Trophoblast cell (in vitro differentiated cells and primary cell): ENCODE measurements around the gene SH3BP5L.
A peak's percentile ranks its signal among the peaks of the same experiment; 100 is the strongest.

Experiments
- DNase-seq, 2 donors: peaks; one replicate each; pipeline ENCODE4 v3.0.0-alpha.2; 2016
- H2AFZ ChIP-seq: 2 replicates; pipeline ENCODE4 v1.6.1; 2013; ENCODE audit warnings: low read length, moderate library complexity, mild to moderate bottlenecking; ENCODE audit not compliant: insufficient read depth, poor library complexity
- H2AK5ac ChIP-seq: 2 replicates; pipeline ENCODE4 v1.6.1; 2013; ENCODE audit warnings: mild to moderate bottlenecking, low read length
- H2BK120ac ChIP-seq: 2 replicates; pipeline ENCODE4 v1.6.1; 2013; ENCODE audit warnings: low read length, mild to moderate bottlenecking, moderate library complexity; ENCODE audit not compliant: insufficient read depth, poor library complexity
- H2BK12ac ChIP-seq: 2 replicates; pipeline ENCODE4 v1.6.1; 2013; ENCODE audit warnings: mild to moderate bottlenecking, low read length, moderate library complexity
- H2BK5ac ChIP-seq: 2 replicates; pipeline ENCODE4 v1.6.1; 2013; ENCODE audit warnings: low read length, low read depth, moderate library complexity, mild to moderate bottlenecking; ENCODE audit not compliant: poor library complexity
- H3K14ac ChIP-seq: 2 replicates; pipeline ENCODE4 v1.6.1; 2013; ENCODE audit warnings: mild to moderate bottlenecking, low read length
- H3K18ac ChIP-seq: 2 replicates; pipeline ENCODE4 v1.6.1; 2013; ENCODE audit warnings: mild to moderate bottlenecking, low read length
- H3K23ac ChIP-seq: 2 replicates; pipeline ENCODE4 v1.6.1; 2013; ENCODE audit warnings: low read length
- H3K27ac ChIP-seq: 2 replicates; pipeline ENCODE4 v1.5.1; 2013; ENCODE audit warnings: low read depth, mild to moderate bottlenecking, inconsistent platforms, low read length, moderate library complexity
- H3K27me3 ChIP-seq: 2 replicates; pipeline ENCODE4 v1.6.1; 2013; ENCODE audit warnings: inconsistent platforms, mild to moderate bottlenecking, low read length, moderate library complexity; ENCODE audit not compliant: insufficient read depth
- H3K36me3 ChIP-seq, 2 experiments: 1 replicate in 1 of 2; 2 replicates in 1 of 2; pipeline ENCODE4 v1.6.1; 2013; ENCODE audit warnings: low read length in 2 of 2, mild to moderate bottlenecking in 2 of 2, moderate library complexity in 1 of 2; ENCODE audit not compliant: insufficient read depth in 2 of 2, control insufficient read depth in 1 of 2
- H3K4ac ChIP-seq: 2 replicates; pipeline ENCODE4 v1.6.1; 2013; ENCODE audit warnings: low read depth, mild to moderate bottlenecking, low read length, moderate library complexity
- H3K4me1 ChIP-seq, 2 experiments: 1 replicate in 1 of 2; 2 replicates in 1 of 2; pipeline ENCODE4 v1.6.1; 2013; ENCODE audit warnings: low read length in 2 of 2, mild to moderate bottlenecking in 2 of 2, moderate library complexity in 1 of 2; ENCODE audit not compliant: insufficient read depth in 2 of 2, control insufficient read depth in 1 of 2
- H3K4me2 ChIP-seq: 2 replicates; pipeline ENCODE4 v1.6.1; 2013; ENCODE audit warnings: inconsistent platforms, mild to moderate bottlenecking, low read length, moderate library complexity
- H3K4me3 ChIP-seq: 2 replicates; pipeline ENCODE4 v1.5.1; 2013; ENCODE audit warnings: mild to moderate bottlenecking, low read depth, low read length, inconsistent platforms
- H3K79me1 ChIP-seq: one replicate; pipeline ENCODE4 v1.6.1; 2013; ENCODE audit warnings: low read length
- H3K79me2 ChIP-seq: 2 replicates; pipeline ENCODE4 v1.6.1; 2013; ENCODE audit warnings: low read length, mild to moderate bottlenecking; ENCODE audit not compliant: control insufficient read depth, insufficient read depth, poor library complexity
- H3K9ac ChIP-seq: 2 replicates; pipeline ENCODE4 v1.6.1; 2013; ENCODE audit warnings: mild to moderate bottlenecking, low read length
- H3K9me3 ChIP-seq: 2 replicates; pipeline ENCODE4 v1.6.1; 2013; ENCODE audit warnings: low read depth, mild to moderate bottlenecking, control low read depth, inconsistent platforms, low read length; ENCODE audit not compliant: insufficient read depth
- H4K12ac ChIP-seq: 2 replicates; pipeline ENCODE4 v1.6.1; 2013; ENCODE audit warnings: low read depth, mild to moderate bottlenecking, low read length, moderate library complexity
- H4K8ac ChIP-seq: 2 replicates; pipeline ENCODE4 v1.6.1; 2013; ENCODE audit warnings: low read depth, mild to moderate bottlenecking, low read length, moderate library complexity
- H4K91ac ChIP-seq: one replicate; pipeline ENCODE4 v1.6.1; 2013; ENCODE audit warnings: low read depth, mild to moderate bottlenecking, low read length, moderate library complexity
- WGBS: extraction: QIAGEN DNeasy Blood & Tissue Kit; methylation state at CpG from one replicate; pipeline ENCODE4 v1.1.7; 2013; ENCODE audit warnings: missing lambda C conversion rate; ENCODE audit not compliant: insufficient read length, insufficient coverage; ENCODE audit errors: extremely low coverage; 5-methylcytosine and 5-hydroxymethylcytosine counted together

Gene SH3BP5L

DNA sequence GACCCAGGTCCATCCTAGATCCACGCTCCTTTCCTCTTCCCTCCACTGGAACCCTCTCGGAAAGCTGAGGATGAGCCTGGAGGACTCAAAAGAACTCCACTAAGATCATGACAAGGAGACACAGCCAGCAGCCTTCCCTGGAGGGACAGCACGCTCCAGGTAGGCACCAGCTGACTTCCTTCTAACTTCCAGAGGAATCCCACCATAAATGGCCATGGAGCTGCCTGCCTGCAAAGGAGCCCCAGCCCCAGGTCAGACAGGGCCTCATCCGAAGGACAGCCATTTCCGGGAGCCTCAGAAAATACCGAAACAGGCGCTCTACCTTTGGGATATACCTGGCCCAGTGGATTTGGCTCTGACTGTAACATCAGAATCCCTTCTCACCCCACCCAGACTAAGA is 4.1 kb downstream of the SH3BP5L start:
- no peaks in the 10 kb centered on the region for H3K27me3 ChIP-seq
- H3K79me2 ChIP-seq, result peaks cover 9% of the 10 kb centered on the region
- no peak overlapping the region for H2AFZ ChIP-seq
- WGBS, result no CpG with 5 or more reads among the region's 7 CpGs
- no peak overlapping the region for H4K91ac ChIP-seq
- no peak overlapping the region for H3K23ac ChIP-seq
- no peak overlapping the region for H3K14ac ChIP-seq
- peaks cover 25 to 46% of the 10 kb centered on the region in 2 experiments for H3K36me3 ChIP-seq
- H4K12ac ChIP-seq, result no peak overlapping the region
- H3K4ac ChIP-seq, result peak overlapping the region; percentile 2
- H4K8ac ChIP-seq, result no peak overlapping the region
- no peak overlapping the region for H2BK120ac ChIP-seq
- no peak overlapping the region for H3K18ac ChIP-seq
- H2BK5ac ChIP-seq, result no peak overlapping the region
- no peak overlapping the region for H3K4me2 ChIP-seq
- peaks cover 10% of the 10 kb centered on the region for H3K79me1 ChIP-seq
- H3K27ac ChIP-seq, result no peak overlapping the region
- H2AK5ac ChIP-seq, result no peak overlapping the region
- peaks cover 18 to 24% of the 10 kb centered on the region in 2 experiments for H3K4me1 ChIP-seq
- H3K9me3 ChIP-seq, result no peaks in the 10 kb centered on the region
- no peak overlapping the region for H2BK12ac ChIP-seq
- H3K4me3 ChIP-seq, result no peak overlapping the region
- DNase-seq, result no peak
- no peak overlapping the region for H3K9ac ChIP-seq

DNA sequence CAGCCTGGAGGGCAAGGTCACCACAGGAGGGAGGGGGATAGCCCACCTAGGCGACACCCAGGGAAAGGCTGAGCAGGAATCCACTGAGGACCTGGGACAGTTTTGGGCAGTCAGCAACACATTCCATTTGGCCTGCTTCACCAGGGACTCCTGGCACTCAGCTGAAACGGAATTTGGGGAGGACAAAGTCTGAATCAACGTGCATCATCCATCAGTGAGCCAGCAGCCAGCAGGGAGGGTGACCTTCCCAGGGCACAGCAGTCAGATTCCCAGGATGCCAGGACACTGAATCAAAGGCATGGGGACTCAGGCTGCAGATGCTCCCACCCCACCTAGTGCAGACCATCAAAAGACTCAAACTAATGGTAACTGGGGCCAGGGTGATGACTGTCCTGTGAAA is 4.6 kb downstream of the SH3BP5L start:
- H3K27ac ChIP-seq, result no peak overlapping the region
- no peak overlapping the region for H2BK120ac ChIP-seq
- H3K79me2 ChIP-seq, result peaks cover 7% of the 10 kb centered on the region
- H3K14ac ChIP-seq, result no peak overlapping the region
- no peak overlapping the region for H3K4me3 ChIP-seq
- no peak overlapping the region for H2AFZ ChIP-seq
- peaks cover 7% of the 10 kb centered on the region for H3K79me1 ChIP-seq
- peak; percentile 42 to 53 for DNase-seq
- H3K18ac ChIP-seq, result peak overlapping the region; percentile 6
- no peak overlapping the region for H3K9ac ChIP-seq
- H4K91ac ChIP-seq, result no peak overlapping the region
- no peak overlapping the region for H4K8ac ChIP-seq
- H3K23ac ChIP-seq, result no peak overlapping the region
- H3K27me3 ChIP-seq, result no peaks in the 10 kb centered on the region
- no peak overlapping the region for H2AK5ac ChIP-seq
- no peak overlapping the region for H4K12ac ChIP-seq
- no peak overlapping the region for H2BK5ac ChIP-seq
- no peaks in the 10 kb centered on the region for H3K9me3 ChIP-seq
- no CpG with 5 or more reads among the region's 3 CpGs for WGBS
- H3K4me2 ChIP-seq, result no peak overlapping the region
- H3K4me1 ChIP-seq, result peaks cover 18 to 24% of the 10 kb centered on the region in 2 experiments
- H3K36me3 ChIP-seq, result peaks cover 30 to 51% of the 10 kb centered on the region in 2 experiments
- H2BK12ac ChIP-seq, result no peak overlapping the region
- no peak overlapping the region for H3K4ac ChIP-seq

DNA sequence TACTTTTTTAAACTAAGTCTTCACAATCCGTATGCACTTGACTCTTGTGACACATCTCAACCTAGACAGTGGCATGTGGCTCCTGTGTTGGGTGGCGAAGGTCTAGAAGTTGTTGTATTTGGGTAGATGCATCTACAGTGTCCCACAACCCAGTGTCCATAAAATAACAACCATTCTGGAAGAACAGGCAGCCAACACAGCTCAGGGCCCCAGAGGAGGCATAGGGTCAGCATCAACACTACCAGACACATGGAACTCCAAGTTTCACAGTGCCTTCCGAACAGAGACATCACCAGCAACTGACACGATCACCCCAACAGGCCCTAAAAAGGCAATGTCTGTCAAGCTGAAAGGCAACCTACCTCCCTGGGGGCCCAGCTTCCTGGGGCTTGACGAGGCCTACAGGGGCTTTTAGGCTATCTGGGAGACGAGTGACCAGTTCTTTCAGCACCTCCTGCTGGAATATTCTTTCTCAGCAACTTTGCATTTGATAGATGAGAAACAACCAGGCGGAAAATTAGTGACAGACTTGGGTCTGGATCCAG is 5.6 kb downstream of the SH3BP5L start:
- no peak overlapping the region for H3K9ac ChIP-seq

DNA sequence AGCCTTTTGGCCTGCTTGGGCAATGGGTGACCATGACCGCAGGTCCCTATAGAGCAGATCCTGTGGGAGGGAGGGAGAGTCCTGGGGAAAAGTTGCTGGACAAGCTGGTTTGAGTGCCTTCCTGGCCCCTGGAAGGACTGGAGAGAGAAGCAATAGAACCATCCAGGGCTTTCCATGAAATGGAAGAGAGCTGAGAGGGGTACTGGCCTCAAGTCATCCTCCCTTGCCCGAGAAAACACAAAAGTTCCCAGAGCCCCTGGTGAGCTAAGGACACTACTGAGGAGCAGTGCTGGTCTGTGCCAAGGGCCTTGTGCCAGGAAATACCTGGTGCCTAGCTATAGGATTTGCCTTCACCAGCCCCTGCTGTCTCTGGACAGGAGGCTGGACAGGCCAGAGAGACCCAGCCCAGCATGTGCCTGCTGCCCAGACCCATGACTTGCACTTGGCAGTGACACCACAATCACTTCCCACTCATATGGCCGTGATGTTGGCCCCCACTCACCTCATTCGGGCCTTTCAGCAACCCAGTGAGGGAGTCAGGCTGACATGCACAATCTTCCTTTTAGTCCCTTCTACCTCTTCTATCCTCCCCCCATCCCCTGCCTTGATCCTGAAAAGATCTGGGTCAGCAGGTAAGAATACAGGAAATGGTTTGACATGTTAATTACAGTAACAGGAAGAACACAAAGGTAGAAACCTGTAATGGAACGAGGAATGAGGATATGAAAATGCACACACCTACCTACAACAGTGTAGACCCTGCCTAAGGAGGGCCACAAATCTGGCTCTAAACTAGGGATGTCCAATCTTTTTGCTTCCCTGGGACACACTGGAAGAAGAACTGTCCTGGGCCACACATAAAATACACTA is 7.0 kb downstream of the SH3BP5L start:
- peak overlapping the region; percentile 29 for H3K4ac ChIP-seq
- peaks cover 34 to 60% of the 10 kb centered on the region in 2 experiments for H3K36me3 ChIP-seq
- H3K79me2 ChIP-seq, result no peaks in the 10 kb centered on the region
- H3K23ac ChIP-seq, result no peak overlapping the region
- H3K14ac ChIP-seq, result no peak overlapping the region
- H2BK12ac ChIP-seq, result no peak overlapping the region
- no peaks in the 10 kb centered on the region for H3K27me3 ChIP-seq
- no peak overlapping the region for H2AFZ ChIP-seq
- DNase-seq, result no peak
- H3K9me3 ChIP-seq, result no peaks in the 10 kb centered on the region
- no peak overlapping the region for H3K27ac ChIP-seq
- H2BK5ac ChIP-seq, result no peak overlapping the region
- H4K12ac ChIP-seq, result no peak overlapping the region
- H2BK120ac ChIP-seq, result no peak overlapping the region
- H2AK5ac ChIP-seq, result no peak overlapping the region
- WGBS, result no CpG with 5 or more reads among the region's 5 CpGs
- no peak overlapping the region for H3K4me3 ChIP-seq
- no peak overlapping the region for H4K8ac ChIP-seq
- H3K18ac ChIP-seq, result peak overlapping the region; percentile 34
- no peak overlapping the region for H3K9ac ChIP-seq
- no peak overlapping the region for H4K91ac ChIP-seq
- no peaks in the 10 kb centered on the region for H3K79me1 ChIP-seq
- H3K4me1 ChIP-seq, result peaks cover 7 to 12% of the 10 kb centered on the region in 2 experiments
- H3K4me2 ChIP-seq, result no peak overlapping the region

More for the DNA sequence above, 5.6 kb downstream of the SH3BP5L start:
- Histone ChIP-seq H3K4me3 (no peak overlapping the region), H3K79me1 (no peaks in the 10 kb centered on the region), H3K27me3 (no peaks in the 10 kb centered on the region), H2BK12ac (no peak overlapping the region), H3K4me1 (peaks cover 15 to 21% of the 10 kb centered on the region in 2 experiments), H3K9me3 (no peaks in the 10 kb centered on the region), H4K12ac (no peak overlapping the region), H2AK5ac (no peak overlapping the region), H3K79me2 (peaks cover 1% of the 10 kb centered on the region), H2BK120ac (no peak overlapping the region), H3K4me2 (no peak overlapping the region), H3K14ac (no peak overlapping the region), H3K36me3 (peaks cover 34 to 57% of the 10 kb centered on the region in 2 experiments), H3K27ac (no peak overlapping the region), H3K23ac (no peak overlapping the region), H2BK5ac (no peak overlapping the region), H4K8ac (no peak overlapping the region), H2AFZ (no peak overlapping the region), H4K91ac (no peak overlapping the region), H3K4ac (peak overlapping the region; percentile 12), H3K18ac (no peak overlapping the region)
- WGBS, result 100% methylated on average over 1 of the region's 7 CpGs
- no peak for DNase-seq
